Measurements from ENCODE around the gene SLC39A5. TPM values are rescaled to one million over a fixed set of nuclear protein-coding genes. Genes with fewer than 3 reads are reported as not detected.

The SLC39A5 gene
- total and polyA plus RNA-seq, 2 of the 8 experiments (the other 6 are each of a cell fraction or from before 2014, with no cell fraction given) = 0.27 TPM; not detected in 1

DNA sequence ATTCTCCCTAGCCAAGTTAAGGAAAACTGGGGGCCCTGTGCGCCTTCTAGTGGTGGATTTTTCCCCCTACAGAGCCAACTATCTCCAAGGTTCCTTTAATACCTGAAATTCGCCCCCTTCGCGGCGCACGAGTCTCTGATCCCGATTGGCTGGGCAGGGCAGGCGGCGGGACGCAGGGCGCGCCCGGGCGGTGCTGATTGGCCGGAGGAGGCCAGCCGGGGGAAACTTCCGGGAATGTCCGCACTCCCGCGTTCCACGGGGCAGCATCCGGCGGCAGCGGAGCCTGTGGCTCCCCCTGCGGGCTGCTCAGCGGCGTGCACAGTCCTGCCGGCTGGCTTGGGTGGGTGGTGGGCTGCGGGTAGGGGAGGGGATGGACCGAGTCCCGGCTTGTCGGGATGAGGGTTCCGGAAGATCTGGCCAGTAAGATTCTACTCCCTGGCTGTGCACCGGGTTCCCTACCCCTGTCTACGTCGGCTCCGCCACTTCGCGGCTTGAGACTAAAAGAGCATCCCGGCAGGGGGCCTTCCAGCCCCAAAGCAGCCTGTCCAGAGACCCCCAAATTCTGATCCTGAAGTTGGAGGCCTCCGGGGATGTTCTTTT lies 5.6 kb upstream of the SLC39A5 start, which contains the start of gene NABP2 (continued):
- no peak for TF ChIP-seq BRCA1 (IDR thresholded peaks at IDR 0.05; ENCODE audit: low read depth, low read length)
- TF ChIP-seq TAF7 (optimal IDR thresholded peaks at IDR 0.05; ENCODE audit: borderline replicate concordance, low read depth, low read length) = peak; percentile 52
- TF ChIP-seq NRF1 (IDR thresholded peaks at IDR 0.05; ENCODE audit: low read depth, low read length) = no peak
- peak; percentile 19; the same call in 1 of the 2 replicates for TF ChIP-seq YY1 (IDR thresholded peaks at IDR 0.05; ENCODE audit: low read depth, low read length)
- TF ChIP-seq, protein P1, sequence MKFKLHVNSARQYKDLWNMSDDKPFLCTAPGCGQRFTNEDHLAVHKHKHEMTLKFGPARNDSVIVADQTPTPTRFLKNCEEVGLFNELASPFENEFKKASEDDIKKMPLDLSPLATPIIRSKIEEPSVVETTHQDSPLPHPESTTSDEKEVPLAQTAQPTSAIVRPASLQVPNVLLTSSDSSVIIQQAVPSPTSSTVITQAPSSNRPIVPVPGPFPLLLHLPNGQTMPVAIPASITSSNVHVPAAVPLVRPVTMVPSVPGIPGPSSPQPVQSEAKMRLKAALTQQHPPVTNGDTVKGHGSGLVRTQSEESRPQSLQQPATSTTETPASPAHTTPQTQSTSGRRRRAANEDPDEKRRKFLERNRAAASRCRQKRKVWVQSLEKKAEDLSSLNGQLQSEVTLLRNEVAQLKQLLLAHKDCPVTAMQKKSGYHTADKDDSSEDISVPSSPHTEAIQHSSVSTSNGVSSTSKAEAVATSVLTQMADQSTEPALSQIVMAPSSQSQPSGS (IDR thresholded peaks at IDR 0.05; ENCODE audit: low read length) = no peak
- TF ChIP-seq JUN (IDR thresholded peaks at IDR 0.05; ENCODE audit: low read depth, low read length) = no peak
- peak; percentile 67 for TF ChIP-seq ASH2L (IDR thresholded peaks at IDR 0.05; ENCODE audit: low read length)
- peak; percentile 26 to 87; a peak in 2 of 4 replicates for TF ChIP-seq SIN3A (conservative IDR thresholded peaks at IDR 0.05 in 1 of 2, IDR thresholded peaks at IDR 0.05 in 1 of 2; ENCODE audit: low read depth in 1 of 2, low read length in 2 of 2)
- TF ChIP-seq PHF8 (conservative IDR thresholded peaks at IDR 0.05; ENCODE audit: low read depth, low read length) = peak; percentile 54; the same call in 1 of the 2 replicates
- peak; percentile 86; the same call in 1 of the 2 replicates for TF ChIP-seq GABPA (IDR thresholded peaks at IDR 0.05; ENCODE audit: borderline replicate concordance, insufficient read depth, low read length)
- TF ChIP-seq, protein P2, sequence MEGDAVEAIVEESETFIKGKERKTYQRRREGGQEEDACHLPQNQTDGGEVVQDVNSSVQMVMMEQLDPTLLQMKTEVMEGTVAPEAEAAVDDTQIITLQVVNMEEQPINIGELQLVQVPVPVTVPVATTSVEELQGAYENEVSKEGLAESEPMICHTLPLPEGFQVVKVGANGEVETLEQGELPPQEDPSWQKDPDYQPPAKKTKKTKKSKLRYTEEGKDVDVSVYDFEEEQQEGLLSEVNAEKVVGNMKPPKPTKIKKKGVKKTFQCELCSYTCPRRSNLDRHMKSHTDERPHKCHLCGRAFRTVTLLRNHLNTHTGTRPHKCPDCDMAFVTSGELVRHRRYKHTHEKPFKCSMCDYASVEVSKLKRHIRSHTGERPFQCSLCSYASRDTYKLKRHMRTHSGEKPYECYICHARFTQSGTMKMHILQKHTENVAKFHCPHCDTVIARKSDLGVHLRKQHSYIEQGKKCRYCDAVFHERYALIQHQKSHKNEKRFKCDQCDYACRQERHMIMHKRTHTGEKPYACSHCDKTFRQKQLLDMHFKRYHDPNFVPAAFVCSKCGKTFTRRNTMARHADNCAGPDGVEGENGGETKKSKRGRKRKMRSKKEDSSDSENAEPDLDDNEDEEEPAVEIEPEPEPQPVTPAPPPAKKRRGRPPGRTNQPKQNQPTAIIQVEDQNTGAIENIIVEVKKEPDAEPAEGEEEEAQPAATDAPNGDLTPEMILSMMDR (IDR thresholded peaks at IDR 0.05; ENCODE audit: control extremely low read depth in 1 of 3, insufficient read depth in 1 of 3, low read depth in 1 of 3, low read length in 3 of 3) = peak; percentile 70 to 79 (median 78)
- peak; percentile 48; the same call in 1 of the 2 replicates for TF ChIP-seq GTF2F1 (IDR thresholded peaks at IDR 0.05; ENCODE audit: borderline replicate concordance, low read depth, low read length)
- TF ChIP-seq TBP (IDR thresholded peaks at IDR 0.05; ENCODE audit: low read depth, low read length) = peak; percentile 65; the same call in 1 of the 2 replicates
- TF ChIP-seq CEBPB (IDR thresholded peaks at IDR 0.05; ENCODE audit: low read depth, low read length) = no peak; the same call in 1 of the 2 replicates
- no peak for TF ChIP-seq NANOG (IDR thresholded peaks at IDR 0.05; ENCODE audit: insufficient read depth, low read depth, low read length, poor library complexity, severe bottlenecking)
